HG03139 (cell line): ENCODE data around the gene TLX1.

Experiments used
- ATAC-seq: cut with Tn5 transposase; IDR thresholded peaks from one replicate; pipeline ENCODE4 v1.9.1; 2021; ENCODE audit not compliant: unreplicated experiment

The TLX1 gene

DNA sequence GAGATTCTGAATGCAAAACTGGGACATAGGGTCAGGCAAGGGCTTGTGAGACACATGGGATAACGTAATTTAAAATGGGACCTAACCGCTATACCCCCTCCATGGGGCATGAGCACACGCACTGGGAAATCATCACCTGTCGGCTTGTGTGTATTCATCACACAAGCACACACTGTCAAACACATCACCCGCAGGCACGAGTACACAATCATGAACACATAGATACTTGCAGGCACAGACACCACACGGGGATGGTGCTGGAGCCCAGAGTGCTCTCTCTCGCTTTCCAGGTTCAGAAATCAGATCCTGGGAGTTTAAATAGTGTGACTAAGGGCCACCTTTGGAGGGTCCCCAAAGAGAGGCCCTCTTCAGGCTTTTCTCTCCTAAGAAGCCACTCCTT is 19.6 kb upstream of the TLX1 start:
- no peak for ATAC-seq

GRCh38 chr10:101112799-101113594 is 18.1 kb upstream of the TLX1 start:
- ATAC-seq: no peak

- ATAC-seq: no peak
These were observed 17.2 kb upstream of the TLX1 start for GRCh38 chr10:101113890-101114403.

GRCh38 chr10:101114646-101115045 is 16.5 kb upstream of the TLX1 start:
- ATAC-seq: no peak

DNA sequence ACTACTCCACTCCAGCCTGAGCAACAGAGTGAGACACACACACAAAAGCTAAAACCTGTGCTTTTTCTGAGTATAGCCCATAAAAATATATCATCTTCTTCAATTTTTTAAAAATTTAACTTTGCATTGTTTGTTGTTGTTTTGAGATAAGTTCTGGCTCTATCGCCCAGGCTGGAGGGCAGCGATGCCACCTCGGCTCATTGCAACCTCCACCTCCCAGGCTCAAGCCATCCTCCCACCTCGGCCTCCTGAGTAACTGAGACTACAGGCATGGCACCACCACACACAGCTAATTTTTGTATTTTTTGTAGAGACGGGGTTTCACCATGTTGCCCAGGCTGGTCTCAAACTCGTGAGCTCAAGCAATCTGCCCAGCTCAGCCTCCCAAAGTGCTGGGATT is 14.3 kb upstream of the TLX1 start:
- ATAC-seq: no peak

DNA sequence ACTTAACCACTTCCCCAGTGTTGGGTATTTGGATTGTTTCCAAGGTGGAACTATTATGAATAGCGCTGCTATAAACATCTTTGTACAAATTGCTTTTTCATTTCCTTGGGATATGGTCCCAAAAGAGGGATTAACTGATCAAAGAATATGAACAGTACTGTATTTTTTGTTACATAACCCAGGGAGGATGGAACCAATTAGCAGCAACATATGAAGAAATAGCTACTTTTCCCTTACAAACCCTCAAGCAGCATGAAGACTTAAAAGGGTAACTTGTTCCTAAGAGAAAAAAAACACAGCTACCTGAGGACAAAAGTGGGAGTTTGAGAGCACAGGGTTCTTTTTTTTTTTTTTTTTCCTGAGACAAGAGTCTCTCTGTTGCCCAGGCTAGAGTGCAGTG is 13.1 kb upstream of the TLX1 start:
- no peak for ATAC-seq

- ATAC-seq: no peak
These were observed 10.6 kb upstream of the TLX1 start for GRCh38 chr10:101120520-101120883.

DNA sequence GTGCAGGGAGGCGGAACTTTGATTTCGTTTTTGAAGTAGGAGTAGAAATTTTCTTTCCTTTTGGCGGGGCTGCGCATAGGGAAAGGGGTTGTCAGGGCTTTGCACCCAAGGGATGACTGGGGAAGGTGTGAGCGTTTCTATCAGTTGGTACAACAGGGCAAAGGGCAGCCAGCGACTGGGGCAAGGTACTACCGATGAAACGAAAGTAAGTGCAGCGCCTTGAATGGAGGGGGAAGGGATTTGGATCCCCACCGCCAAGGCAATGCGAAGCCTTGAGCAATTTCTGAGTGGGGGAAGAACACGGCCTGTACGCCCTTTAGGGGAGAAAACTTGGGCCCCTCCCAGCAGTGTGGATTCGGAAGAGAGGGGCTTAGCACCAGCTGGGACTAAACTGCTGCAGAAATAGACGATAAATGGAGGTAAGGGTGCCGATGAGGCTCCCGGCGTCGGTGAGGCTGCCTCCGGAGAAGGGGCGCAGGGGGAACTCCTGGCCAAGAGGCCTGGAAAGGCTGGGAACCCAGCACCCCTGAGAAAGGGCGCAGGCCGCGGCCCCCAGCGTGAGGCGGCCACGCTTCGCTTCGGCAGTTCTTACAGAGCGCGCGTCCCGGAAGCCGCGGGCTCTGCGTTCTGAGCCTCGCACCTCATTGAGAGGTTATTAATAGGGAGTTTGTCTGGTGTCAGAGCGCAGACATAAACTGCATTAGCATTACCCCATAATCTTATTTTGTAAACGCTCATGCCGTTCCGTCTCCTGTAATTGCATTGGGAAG is 10.0 kb upstream of the TLX1 start:
- ATAC-seq: no peak

- no peak for ATAC-seq
These were observed 9.5 kb upstream of the TLX1 start for GRCh38 chr10:101121654-101122031.

- ATAC-seq: no peak
These were observed 8.6 kb upstream of the TLX1 start for GRCh38 chr10:101122270-101123084.

GRCh38 chr10:101123085-101123814 is 7.8 kb upstream of the TLX1 start:
- no peak for ATAC-seq

DNA sequence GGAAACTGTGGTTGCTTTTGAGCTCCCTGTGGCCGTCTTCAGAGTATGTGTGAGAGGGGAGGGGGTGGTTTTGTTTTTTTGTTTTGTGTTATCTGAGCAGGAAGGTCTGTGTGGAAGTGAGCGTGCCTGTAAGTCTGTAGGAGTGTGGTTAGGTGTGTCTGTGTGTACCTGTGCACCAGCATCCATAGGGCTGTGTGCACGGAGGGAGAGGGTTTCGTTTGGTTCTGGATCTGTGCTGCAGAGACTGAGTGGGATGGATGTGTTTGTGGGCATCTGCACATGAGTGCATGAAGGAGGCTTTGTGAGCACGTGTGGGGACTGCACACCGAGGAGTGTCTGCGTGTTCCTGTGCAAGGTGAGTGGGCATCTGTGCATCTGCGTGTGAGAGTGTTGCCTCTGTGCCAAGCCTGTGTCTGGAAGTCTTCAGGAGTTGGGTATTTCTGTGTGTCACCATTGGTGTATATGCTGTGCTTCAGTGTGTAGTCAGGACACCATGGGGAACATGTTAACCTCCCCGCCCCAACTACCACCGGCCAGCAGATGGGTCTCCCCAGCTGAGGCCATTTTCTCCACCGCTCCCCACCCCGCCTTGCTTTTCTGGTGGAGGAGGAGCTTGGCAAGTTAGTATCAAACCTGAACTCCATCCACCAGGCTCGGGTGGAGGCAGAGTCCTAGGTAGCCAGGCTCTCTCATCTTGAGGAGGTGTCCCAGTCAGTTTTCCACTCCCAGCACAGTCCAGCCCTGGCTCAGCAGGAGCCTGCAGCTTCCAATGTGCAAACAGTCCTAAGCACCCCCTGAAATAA is 7.1 kb upstream of the TLX1 start:
- no peak for ATAC-seq

GRCh38 chr10:101124933-101125332 is 6.2 kb upstream of the TLX1 start:
- ATAC-seq: no peak

- ATAC-seq: no peak
These were observed 4.1 kb upstream of the TLX1 start for GRCh38 chr10:101126684-101127628.

GRCh38 chr10:101130141-101130540 is 959 bp upstream of the TLX1 start:
- ATAC-seq: no peak

GRCh38 chr10:101131962-101132635 is 999 bp downstream of the TLX1 start:
- ATAC-seq: no peak

DNA sequence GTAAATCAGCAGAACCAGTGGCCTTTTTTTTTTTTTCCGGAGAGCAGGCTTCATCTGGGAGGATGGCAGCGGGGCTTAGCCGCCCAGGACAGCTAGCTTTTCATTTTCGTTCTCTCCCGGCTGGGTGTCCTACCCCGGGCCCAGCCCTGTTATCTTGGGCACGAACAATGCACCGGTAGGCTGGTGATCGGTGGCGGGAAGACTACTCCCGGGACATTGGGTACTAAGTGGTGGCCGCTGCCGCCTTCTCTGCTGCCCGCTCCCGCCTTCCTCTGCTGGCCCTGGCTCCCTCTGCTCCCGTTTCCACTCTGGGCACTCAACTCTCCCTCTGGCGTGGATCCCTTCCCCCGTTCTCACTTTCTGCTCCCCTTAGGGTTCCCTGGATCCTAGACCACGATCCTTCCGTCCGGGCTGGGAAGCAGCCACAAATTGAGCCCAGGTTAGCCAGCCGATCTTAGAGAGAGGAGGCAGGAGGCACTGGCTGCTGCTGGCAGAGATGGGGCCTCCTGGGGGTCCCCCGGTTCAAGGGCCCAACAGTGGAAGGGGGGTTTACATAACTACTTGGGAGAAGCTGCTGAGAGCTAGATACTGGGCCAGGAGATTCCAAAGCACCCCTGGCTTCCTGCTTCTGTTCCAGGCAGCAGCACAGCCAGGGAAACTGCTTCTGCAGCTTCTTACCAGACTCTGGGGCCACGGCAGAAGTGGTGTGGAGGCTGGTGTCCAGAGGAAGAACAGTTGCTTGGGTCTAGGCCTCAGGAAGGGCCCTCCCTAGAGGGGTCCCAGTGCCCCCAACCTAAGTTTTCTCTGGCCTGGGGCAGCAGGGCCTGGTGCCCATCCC is 1.8 kb downstream of the TLX1 start:
- ATAC-seq: no peak
